Measurements from ENCODE around the gene EXOSC9.

DNA sequence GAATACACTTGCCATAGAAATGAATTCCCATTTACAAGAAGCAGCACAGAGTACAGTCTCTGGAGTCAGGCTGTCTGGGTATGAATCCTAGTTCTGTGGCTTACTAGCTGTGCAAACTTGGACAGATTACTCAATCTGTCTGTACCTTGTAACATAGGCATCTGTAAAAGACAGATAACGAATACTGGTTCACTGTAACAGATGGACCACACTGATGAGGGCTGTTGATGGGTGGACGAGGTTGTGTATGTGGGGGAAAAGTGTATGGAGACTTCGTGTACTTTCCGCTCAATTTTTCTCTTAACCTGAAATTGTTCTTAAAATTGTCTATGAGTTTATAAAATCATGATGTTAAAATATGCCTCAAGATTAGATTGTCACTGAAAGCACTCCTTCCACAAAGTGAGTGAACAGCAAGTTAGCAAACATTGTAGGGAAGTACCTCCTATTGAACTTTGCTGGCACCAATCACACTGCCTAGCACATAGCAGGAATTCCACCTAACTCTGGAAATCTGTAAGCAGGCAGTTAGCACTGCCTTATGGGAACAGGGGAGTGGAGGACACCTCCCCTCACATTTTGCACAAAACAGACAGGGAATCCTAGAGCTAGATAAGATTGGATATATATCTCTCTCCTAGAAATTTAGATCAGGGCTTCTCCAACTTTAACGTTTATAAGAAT, 6.5 kb upstream of the EXOSC9 start:
- TF ChIP-seq NFYB (CRISPR knock-in tag; conservative IDR thresholded peaks at IDR 0.05; ENCODE audit: low read depth) (no peak), ETV6 (CRISPR knock-in tag; IDR thresholded peaks at IDR 0.05) (no peak), TEAD4 (CRISPR knock-in tag; IDR thresholded peaks at IDR 0.05) (no peak), FOXJ3 (CRISPR knock-in tag; IDR thresholded peaks at IDR 0.05; ENCODE audit: borderline replicate concordance) (no peak), GABPB1 (CRISPR knock-in tag; IDR thresholded peaks at IDR 0.05) (no peak), ZNF232 (CRISPR knock-in tag; IDR thresholded peaks at IDR 0.05) (no peak), SP1 (CRISPR knock-in tag; conservative IDR thresholded peaks at IDR 0.05) (no peak)
- TF ChIP-seq, protein P1, sequence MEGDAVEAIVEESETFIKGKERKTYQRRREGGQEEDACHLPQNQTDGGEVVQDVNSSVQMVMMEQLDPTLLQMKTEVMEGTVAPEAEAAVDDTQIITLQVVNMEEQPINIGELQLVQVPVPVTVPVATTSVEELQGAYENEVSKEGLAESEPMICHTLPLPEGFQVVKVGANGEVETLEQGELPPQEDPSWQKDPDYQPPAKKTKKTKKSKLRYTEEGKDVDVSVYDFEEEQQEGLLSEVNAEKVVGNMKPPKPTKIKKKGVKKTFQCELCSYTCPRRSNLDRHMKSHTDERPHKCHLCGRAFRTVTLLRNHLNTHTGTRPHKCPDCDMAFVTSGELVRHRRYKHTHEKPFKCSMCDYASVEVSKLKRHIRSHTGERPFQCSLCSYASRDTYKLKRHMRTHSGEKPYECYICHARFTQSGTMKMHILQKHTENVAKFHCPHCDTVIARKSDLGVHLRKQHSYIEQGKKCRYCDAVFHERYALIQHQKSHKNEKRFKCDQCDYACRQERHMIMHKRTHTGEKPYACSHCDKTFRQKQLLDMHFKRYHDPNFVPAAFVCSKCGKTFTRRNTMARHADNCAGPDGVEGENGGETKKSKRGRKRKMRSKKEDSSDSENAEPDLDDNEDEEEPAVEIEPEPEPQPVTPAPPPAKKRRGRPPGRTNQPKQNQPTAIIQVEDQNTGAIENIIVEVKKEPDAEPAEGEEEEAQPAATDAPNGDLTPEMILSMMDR (IDR thresholded peaks at IDR 0.05), result no peak
- TF ChIP-seq, protein P2, sequence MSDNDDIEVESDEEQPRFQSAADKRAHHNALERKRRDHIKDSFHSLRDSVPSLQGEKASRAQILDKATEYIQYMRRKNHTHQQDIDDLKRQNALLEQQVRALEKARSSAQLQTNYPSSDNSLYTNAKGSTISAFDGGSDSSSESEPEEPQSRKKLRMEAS (CRISPR knock-in tag; IDR thresholded peaks at IDR 0.05), result no peak
- TF ChIP-seq, protein P3, sequence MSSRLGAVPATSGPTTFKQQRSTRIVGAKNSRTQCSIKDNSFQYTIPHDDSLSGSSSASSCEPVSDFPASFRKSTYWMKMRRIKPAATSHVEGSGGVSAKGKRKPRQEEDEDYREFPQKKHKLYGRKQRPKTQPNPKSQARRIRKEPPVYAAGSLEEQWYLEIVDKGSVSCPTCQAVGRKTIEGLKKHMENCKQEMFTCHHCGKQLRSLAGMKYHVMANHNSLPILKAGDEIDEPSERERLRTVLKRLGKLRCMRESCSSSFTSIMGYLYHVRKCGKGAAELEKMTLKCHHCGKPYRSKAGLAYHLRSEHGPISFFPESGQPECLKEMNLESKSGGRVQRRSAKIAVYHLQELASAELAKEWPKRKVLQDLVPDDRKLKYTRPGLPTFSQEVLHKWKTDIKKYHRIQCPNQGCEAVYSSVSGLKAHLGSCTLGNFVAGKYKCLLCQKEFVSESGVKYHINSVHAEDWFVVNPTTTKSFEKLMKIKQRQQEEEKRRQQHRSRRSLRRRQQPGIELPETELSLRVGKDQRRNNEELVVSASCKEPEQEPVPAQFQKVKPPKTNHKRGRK (CRISPR knock-in tag; IDR thresholded peaks at IDR 0.05; ENCODE audit: borderline replicate concordance), result no peak
- TF ChIP-seq, protein P4, sequence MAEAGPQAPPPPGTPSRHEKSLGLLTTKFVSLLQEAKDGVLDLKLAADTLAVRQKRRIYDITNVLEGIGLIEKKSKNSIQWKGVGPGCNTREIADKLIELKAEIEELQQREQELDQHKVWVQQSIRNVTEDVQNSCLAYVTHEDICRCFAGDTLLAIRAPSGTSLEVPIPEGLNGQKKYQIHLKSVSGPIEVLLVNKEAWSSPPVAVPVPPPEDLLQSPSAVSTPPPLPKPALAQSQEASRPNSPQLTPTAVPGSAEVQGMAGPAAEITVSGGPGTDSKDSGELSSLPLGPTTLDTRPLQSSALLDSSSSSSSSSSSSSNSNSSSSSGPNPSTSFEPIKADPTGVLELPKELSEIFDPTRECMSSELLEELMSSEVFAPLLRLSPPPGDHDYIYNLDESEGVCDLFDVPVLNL (CRISPR knock-in tag; IDR thresholded peaks at IDR 0.05; ENCODE audit: borderline replicate concordance, low read depth), result no peak
- TF ChIP-seq, protein P5, sequence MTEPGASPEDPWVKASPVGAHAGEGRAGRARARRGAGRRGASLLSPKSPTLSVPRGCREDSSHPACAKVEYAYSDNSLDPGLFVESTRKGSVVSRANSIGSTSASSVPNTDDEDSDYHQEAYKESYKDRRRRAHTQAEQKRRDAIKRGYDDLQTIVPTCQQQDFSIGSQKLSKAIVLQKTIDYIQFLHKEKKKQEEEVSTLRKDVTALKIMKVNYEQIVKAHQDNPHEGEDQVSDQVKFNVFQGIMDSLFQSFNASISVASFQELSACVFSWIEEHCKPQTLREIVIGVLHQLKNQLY (CRISPR knock-in tag; IDR thresholded peaks at IDR 0.05), result no peak
- TF ChIP-seq, protein P6, sequence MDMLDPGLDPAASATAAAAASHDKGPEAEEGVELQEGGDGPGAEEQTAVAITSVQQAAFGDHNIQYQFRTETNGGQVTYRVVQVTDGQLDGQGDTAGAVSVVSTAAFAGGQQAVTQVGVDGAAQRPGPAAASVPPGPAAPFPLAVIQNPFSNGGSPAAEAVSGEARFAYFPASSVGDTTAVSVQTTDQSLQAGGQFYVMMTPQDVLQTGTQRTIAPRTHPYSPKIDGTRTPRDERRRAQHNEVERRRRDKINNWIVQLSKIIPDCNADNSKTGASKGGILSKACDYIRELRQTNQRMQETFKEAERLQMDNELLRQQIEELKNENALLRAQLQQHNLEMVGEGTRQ (CRISPR knock-in tag; IDR thresholded peaks at IDR 0.05), result no peak

Data from WTC11 (cell line).